Hindlimb muscle (tissue), 1 donor: Measurements from ENCODE around the gene STOX2. TPM values are rescaled to one million over a fixed set of nuclear protein-coding genes. Genes with fewer than 3 reads are reported as not detected.
"Not testable (repeated sequence)": the region's sequence is repeated elsewhere in the genome, so short reads cannot be mapped to it uniquely, and the experiment has no call there.

Source experiments
- DNase-seq: peaks from one replicate; pipeline ENCODE4 v3.0.0-alpha.2; 2013
- polyA plus RNA-seq: library from polyadenylated mRNA; unstranded; fragments of 120-200 nt; gene quantifications from one replicate; pipeline ENCODE4 v1.2.1, GENCODE V29; 2013; ENCODE audit not compliant: insufficient read length

STOX2 gene
- polyA plus RNA-seq, 1 donor: 5.3 TPM

DNA sequence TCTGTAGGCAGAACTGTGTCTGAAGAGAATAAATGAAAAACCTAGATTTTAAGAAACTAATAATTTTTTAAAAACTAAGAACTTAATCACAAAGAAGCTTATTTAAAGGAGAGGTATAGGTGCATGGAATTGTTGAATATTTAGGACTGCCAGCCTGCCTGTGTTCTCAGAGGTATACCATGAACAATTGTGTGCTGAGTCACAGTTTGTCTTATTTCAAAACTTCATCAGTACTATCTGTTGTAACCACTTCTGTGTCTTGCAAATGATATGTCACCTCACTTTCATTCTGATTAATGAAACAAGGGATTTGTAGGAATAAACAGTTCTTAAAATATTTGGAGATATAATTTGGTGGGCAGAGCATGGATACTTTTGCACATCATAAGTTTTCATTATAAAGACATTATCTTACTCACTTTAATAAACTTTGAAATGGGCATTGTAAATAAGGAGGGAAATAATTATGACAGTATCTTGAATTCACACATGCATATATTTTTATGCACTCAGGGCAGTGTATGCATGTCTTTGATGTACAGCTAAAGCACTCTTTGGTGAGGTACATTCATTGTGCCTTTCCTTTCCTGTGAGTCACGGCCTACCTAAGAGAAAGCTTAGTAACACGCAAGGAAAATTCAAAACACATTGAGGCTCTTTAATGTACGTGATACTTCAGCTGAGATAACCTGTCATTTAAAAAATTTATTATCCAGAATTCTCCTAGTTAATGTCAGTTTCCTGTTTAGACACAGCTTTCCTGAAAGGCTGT is 31.7 kb downstream of the STOX2 start:
- no peak for DNase-seq

DNA sequence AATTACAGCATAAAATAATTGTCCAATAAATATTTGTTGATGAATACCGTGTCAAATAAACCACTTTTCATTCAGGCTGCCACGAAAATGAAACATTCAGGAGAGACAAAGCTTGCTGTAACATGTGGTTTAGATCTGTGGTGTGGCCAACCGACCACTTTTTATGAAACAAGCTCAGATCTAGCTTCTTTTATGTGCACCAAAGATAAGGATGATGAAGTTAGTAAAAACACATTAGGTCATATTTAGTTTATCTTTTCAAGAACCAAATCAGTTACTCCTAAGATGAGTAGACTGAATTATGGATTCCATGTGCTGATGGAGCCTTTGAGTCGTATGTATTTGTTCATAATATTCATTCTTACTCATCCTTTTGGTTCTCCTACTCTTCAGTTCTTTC is 35.8 kb downstream of the STOX2 start:
- DNase-seq: no peak

DNA sequence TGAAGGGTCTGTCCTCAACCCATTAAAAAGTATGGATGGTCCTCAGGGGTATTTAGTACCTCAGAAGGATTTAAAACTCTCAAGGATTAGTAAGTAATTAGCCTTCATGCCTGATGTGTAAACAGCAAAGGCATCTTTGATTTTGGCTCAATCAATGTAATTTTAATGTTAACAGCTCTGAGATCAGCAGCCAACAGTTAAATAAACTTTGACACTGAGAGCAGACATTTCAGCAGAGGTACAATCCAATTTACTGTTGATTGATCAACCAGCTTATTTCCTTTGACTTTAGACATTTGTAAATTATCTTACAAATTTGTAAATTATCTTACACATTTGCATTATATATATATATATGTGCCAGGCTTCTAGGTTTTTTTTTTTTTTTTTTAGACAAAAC is 36.9 kb downstream of the STOX2 start:
- no peak for DNase-seq

DNA sequence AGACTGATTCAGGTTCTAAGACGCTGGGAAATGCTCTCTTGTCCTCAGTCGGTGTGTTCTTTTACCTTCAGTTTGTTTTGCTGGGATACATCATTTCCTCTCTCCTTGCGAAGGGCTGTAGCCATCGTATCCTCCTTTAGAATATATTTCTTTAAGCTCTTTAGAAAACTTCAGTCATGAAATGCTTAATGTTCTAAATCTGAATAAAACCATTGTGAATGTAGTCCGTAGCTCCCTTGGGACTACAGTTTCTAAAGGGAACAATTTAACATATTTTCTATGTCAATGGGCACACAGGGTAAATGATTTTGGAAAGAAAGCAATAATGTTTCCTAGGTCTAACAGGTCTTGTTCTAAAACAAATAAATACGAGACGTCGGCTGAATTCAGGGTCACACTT is 40.6 kb downstream of the STOX2 start:
- no peak for DNase-seq

DNA sequence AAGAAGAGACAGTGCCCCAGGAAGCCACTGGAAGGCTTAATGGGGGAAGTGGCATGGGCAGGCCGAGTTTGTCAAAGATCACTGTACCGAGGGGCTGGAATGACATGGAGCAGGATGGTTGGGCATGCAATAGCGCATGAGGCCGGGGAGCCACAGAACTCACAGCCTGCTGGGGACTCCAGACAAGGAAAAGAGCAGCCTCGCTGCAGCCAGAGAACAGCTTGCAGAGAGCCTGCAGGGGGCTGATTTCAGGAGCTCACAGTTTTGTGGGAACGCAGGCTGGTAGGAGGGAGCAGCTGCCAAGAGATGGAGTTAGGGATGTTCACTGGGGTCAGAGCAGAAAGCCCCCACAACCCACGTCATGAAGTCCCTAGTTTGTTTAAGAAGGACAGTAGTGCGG is 45.4 kb downstream of the STOX2 start:
- DNase-seq: no peak

DNA sequence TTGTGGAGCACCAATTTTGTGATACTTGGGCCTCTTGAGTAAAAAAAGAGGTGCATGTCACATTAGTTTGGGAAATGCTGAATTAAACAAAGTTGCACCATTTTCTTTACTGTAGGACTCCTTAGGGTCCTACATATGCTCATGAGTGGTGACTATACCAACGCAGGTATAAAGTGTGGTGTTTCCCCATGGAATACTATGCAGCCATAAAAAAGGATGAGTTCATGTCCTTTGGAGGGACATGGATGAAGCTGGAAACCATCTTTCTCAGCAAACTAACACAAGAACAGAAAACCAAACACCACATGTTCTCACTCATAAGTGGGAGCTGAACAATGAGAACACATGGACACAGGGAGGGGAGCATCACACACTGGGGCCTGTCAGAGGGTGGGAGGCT is 47.5 kb downstream of the STOX2 start:
- not testable (repeated sequence) for DNase-seq

DNA sequence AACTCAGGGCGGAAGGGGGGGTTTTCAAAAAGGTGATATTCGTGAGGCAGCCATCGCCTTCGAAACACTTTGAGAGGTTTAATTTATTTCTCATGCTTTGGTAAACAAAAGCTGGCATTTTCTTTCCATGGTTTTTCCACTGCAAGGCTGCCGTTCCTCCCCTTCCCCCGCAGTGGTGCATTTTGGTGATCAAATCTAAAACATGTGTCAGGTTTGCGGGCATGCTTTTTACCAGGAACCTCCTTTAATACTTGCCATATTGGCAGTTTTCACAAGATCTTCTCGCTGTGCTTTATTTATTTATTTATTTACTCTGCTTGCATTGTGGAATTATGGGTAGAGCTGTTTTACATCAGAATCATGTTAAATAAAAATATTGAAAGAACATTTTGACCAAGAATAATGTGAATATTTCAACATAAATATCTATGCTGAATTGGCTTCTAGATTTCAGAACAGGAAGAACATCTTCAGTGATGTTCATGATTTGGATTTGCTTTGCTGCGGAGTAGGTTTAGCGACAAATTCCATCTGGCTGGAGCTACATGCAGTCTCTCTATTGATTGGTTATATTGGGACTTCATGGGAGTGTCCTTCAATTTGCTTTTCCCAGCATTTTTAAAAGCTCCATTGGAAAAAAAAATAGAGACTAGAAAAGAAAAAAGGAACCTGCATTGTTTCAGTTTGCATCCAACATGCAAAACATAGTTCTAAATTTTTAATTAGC is 54.4 kb downstream of the STOX2 start:
- no peak for DNase-seq

DNA sequence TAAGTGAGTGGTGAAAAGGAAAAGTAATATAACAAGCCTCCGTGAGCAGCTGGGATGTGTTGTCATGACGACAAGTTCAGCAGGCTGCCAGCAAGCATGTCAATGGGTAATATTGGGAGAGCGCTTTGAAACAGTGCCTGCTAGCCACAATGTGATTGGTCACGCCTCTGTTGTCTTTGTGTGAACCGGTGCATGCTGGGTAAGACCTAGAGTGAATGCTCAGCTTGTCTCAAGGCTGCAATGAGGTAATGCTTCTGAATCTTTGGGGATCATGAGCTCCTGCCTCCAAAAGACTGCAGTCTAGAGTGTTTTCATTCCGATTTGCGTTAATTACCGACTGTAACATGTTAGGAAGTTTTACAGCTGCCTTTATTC is 54.9 kb downstream of the STOX2 start:
- peak; percentile 86 for DNase-seq

DNA sequence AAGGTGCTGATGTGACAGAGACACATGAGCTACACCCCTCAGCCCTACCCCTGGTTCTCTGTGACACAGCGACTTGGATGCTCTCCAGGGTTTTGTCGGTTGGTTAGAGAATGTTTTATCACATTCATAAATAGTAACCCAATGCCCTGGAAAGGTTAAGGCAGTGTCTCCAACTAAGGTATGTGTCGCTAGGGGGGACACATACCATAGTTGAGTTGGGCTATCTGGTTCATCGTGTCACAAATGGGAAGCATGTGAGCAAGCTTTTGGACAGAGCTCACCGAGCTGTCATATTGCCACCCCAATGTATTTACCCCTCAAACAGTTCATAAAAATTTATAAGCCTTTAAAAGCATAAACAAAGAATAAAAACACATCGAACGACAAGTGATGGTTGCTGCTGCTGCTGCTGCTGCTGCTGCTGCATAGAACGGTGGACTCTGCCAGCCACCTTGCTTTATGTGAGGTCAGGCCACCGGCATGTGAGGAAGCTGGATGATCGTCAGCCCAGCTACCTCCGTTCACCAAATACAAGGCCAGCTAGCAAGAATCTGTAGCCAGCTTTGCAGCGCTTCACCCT is 55.9 kb downstream of the STOX2 start:
- no peak for DNase-seq

DNA sequence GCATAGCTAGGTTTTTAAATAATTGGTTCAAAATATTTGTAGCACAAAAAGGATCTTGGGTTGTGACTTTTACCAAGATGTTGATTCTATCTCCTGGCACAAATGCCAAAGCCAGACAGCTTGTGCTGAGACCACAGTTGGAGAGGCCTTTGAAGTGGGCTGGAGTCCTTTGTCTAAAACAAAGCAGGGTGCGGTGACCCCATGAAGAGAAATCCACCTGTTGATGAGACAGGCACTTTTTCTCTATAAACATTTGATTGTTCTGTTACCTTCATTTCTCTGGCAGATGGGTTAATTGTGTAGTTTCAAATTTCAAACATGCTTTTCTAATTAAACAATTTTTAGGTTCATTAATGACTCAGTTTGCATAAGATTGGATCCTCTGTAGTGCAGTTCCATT is 56.7 kb downstream of the STOX2 start:
- DNase-seq: no peak

DNA sequence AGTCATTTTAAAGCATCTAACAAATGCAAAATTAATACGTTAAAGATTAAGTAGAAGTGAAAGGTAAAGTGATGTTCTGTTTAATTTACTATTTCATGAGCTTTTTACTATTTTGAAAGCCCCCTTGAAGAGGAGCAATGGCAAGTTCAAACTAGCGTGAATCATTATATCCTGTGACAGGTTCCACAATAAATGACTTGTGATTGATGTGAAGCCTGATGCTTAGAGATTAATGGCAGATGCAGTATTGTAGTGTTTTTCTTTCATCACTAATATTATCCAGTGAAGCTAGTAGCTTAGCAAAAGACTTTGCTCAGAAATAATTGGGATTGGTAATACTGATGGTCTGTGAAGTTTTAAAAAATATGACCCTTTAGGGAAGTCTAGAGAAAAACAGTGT is 57.3 kb downstream of the STOX2 start:
- DNase-seq: no peak

DNA sequence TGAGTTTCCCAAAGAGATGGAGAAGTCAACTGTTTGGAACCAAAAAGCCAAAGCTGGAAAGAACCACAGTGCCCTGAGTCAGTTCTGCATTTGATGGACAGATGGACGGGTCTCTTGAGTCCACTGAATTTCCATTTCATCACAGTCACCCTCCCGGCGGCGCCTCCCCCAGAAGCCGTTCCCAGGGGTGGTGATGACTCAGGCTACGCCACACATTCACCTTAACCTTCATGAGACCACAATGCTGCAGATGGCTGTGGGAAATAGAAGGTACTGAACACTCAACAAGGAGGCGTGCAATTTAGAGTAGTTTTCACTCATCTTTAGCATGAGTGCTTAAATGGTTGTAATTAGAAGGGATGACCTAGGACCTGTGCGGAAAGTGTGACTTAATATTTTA is 61.3 kb downstream of the STOX2 start:
- DNase-seq: no peak

DNA sequence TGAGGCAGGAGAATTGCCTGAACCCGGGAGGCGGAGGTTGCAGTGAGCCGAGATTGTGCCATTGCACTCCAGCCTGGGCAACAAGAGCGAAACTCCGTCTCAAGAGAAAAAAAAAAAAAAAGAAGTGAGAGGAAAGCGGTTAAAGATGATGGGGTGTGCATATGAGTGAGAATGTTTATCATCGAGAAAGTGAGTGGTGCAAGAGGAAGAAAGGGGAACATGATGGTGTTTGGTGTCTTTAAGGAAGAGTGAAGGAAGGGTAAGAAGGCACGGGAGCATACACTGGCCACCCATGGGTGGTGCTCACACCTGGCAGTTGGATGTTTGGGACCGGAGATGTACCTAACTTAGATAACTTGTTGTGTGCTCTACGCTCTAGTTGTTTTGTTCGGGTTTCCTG is 62.2 kb downstream of the STOX2 start:
- DNase-seq: no peak

DNA sequence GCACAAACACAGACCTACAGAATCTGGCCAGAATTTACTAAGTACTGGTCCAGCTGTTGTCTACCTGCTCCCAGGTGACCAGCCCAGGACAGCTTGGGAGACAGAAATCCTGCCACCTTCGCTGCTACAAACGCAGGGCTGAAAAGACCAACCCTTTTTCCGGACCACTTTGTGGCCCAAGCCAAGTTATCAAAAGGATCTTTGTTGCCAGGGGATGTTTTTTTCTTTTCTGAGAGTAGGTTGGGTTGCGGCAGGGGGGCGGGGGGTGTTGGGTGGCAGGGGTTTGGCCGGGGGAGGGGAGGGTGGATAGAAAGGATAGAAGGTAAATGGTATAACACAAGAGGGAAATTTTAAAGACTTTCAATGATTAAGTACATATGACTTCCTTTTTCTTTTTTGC is 63.4 kb downstream of the STOX2 start:
- no peak for DNase-seq

DNA sequence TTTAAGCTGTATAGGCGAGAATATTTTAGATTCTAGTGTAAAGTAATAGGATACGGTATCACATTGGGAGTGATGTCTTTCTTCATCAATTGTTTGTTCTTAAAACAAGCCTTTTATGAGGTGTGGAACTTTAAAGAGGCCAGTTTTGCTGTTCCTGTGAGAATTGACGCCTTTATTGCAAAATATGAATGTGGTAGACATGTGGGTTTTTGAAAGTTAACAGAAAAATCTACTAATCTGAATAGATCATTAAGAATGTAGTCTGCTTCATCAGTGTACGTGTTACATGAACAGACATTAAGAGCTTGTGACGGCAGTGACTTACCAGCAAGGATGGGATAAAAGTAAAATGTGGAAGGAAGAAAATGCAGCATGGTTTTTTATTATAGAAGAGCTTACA is 63.8 kb downstream of the STOX2 start:
- DNase-seq: no peak

DNA sequence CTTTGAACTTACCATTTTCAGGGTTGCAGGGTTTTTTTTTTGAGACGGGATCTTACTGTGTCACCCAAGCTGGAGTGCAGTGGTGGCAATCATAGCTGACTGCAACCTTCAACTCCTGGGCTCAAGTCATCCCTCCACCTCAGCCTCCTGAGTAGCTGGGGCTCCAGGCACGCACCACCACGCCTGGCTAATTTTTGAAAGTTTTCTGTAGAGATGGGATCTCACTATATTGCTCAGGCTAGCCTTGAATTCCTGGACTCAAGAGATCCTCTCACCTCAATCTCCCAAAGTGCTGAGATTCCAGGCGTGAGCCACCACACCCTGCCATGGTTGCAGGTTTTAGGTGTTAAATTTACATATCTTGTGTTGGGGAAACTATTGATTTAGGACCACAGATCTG is 64.5 kb downstream of the STOX2 start:
- DNase-seq: no peak

DNA sequence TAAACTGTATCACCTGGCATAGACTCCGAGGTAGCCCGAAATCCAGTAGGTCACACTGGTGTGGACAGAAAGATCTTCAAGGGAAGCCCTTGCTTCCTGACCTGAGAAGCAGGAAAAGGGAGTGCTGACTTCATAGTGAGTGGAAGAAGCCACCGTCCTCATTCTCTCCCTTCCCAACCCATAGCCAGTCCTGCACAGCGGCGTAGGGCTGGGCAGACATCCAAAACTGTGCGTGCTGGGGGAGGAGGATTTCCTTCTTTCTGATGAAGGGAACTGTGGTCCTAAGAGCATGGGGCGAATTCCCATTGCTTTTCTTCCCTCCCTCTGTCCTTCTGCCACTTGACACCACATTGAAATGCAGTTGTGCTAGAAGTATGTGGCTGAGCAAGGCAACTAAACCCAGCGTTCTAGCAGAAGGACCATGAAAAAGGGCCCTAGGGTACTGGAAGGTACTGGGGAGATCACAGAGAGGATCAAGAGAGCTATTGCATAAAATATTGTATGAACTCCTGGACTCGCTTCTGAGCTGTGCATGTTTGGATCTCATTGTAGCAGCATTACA is 66.9 kb downstream of the STOX2 start:
- no peak for DNase-seq

DNA sequence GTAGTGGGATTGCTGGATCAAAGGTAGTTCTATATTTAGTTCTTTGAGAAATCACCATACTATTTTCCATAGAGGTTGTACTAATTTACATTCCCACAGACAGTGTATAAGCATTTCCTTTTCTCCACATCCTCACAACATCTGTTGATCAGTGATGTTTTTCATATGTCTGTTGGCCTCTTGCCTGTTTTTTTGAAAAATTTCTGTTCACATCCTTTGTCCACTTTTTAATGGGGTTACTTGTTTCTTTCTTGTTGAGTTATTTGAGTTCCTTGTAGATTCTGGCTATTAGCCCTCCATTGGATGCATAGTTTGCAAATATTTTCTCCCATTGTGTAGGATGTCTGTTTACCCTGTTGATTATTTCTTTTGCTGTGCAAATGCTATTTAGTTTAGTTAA is 72.6 kb downstream of the STOX2 start:
- peak; percentile 40 for DNase-seq

DNA sequence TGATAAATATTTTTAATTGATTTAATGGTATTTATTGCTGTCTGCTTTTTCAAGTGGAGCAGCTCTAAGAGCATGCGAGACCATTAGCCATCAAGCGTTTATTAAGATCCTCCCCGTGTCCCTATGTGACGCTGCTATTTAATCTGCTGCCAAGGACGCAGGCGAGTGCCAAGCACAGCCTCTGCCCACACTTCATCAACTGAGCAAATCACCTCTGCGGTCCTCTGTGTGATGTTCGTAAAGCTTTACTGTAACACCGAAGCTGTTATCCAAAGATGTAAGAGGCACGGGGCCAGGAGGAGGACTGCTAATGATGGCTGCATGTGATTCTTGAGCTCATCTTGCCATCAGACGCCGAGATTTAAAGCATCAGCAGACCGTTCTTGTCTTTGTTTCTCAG is 79.5 kb downstream of the STOX2 start:
- no peak for DNase-seq

DNA sequence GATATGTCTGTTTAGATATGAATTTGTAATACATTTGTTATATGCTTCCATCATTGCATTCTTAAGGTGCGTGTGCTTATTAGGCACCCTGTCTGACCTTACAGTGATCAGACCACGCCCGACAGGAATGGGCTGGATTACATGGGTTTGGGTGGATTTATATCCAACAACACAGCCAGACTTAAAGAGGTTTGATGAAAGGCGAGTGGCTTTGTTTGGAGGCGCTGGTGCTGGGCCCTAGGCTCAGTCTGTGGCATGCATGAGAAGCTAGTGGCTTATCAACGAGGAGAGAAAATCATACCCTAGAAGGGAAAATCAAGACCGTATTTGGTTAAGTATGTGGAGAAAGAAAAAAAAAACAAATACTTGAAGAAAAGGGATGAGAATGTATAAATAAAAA is 80.7 kb downstream of the STOX2 start:
- no peak for DNase-seq

DNA sequence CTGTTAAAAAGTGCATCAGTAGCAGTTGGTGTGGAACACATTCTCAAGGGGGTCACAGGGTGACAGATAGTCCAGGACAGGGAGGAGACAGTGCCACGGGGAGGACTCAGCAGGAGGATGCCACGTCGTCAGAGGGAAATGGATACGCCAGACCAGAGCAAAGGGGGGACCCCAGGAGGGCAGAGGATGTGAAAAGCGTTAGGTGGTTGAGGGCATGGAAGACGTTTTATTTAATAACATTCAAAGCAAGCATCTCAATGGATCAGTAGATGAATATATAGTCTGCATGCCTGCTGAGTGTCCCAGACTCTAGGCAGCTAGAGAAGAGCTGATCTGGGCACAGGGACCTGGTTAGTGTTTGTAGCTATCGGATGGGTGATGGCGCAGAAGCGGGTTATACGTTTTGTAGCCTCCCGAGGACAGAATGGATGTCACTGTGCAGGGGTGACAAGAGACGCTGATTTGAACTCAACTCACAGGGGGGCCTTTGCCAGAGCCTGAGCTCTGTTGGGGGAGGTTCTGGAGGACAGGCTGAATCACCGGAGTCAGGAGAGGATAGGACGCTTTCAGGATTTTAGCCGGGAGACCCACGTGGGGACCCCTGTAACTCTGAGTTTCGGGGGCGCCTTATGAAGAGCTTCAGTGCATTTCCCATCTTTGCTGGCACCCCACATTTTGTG is 81.3 kb downstream of the STOX2 start:
- no peak for DNase-seq

DNA sequence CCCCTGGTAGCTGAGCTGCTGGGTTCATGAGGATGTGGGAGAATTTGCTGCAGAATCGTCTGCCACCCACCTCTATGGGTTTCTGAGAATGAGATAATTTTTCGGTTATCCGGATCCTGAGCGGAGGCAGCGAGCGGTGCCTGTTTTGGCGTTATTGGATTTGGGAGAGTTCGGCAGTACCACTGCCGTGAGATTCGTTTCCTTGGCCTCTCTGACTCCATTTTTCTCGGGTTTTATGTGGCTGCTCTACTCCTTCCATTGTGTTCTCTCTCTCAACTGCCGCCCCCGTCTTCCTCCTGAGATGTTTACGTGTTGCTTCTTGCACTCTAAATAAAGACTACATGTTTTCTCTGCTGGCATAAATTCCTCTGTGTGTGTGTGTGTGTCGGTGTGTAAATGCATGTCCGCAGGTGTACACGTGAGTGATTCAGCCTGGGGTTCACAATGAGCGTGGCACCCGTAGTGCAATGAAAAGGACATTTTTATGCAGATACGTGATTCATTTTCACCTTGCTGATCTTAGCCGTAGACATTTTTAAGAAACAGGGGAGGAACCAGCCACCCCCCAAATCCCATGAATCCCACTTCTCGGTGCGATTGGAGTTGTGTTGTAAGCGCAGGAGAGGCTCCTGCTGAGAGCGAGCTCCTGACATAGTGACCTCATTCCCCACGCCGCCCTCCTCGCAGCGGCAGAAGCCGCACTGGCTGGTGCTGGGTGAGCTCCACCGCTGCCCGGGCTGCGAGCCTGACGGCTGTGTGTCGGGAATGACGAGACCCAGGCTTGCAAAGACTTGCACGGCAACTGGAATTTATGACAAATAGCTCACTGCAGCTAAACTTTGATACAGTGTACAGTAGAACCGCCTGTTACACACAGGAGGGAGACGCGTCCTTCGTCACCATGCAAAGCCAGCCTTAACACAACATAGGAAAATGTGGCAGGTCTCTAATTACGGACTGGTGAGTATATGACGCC is 82.2 kb downstream of the STOX2 start:
- peak; percentile 62 for DNase-seq
